ENCODE results near the gene LRP1B.

Gene LRP1B

GRCh38 chr2:140246957-140247356, 1883.9 kb downstream of the LRP1B start:
- no peak for DNase-seq (ENCODE audit: low spot score)

- DNase-seq (ENCODE audit: low spot score) = no peak
These were observed 1884.8 kb downstream of the LRP1B start for GRCh38 chr2:140246058-140246457.

GRCh38 chr2:140242889-140243288, 1887.9 kb downstream of the LRP1B start:
- DNase-seq (ENCODE audit: low spot score) = no peak

GRCh38 chr2:140234116-140234515, 1896.7 kb downstream of the LRP1B start:
- no peak for DNase-seq (ENCODE audit: low spot score)

- no peak for DNase-seq (ENCODE audit: low spot score)
These were observed 1919.9 kb downstream of the LRP1B start for GRCh38 chr2:140210963-140211362.

- no peak for DNase-seq (ENCODE audit: low spot score)
These were observed 1925.7 kb downstream of the LRP1B start for GRCh38 chr2:140205093-140205492.

GRCh38 chr2:140203347-140203746, 1927.5 kb downstream of the LRP1B start:
- DNase-seq (ENCODE audit: low spot score) = no peak

- no peak for DNase-seq (ENCODE audit: low spot score)
These were observed 1929.2 kb downstream of the LRP1B start for GRCh38 chr2:140201572-140201971.

GRCh38 chr2:140200764-140201163, 1930.1 kb downstream of the LRP1B start:
- no peak for DNase-seq (ENCODE audit: low spot score)

GRCh38 chr2:140200307-140200706, 1930.5 kb downstream of the LRP1B start:
- no peak for DNase-seq (ENCODE audit: low spot score)

- no peak for DNase-seq (ENCODE audit: low spot score)
These were observed 1931.5 kb downstream of the LRP1B start for GRCh38 chr2:140199312-140199711.

- no peak for DNase-seq (ENCODE audit: low spot score)
These were observed 1943.7 kb downstream of the LRP1B start for GRCh38 chr2:140187086-140187485.

- DNase-seq (ENCODE audit: low spot score) = no peak
These were observed 1944.5 kb downstream of the LRP1B start for GRCh38 chr2:140186313-140186712.

GRCh38 chr2:140185076-140185475, 1945.7 kb downstream of the LRP1B start:
- DNase-seq (ENCODE audit: low spot score) = no peak

GRCh38 chr2:140183056-140183765, 1947.6 kb downstream of the LRP1B start:
- no peak for DNase-seq (ENCODE audit: low spot score)

Measured in CD4-positive, alpha-beta T cell treated with Interleukin-2 at 100 ng/mL for 4 hours (primary cell).